DOHH2 (cell line): ENCODE measurements around the gene CCDC9.

ENCODE experiments used
- H3F3A ChIP-seq: fragments of 200-600 bp; sonication (generic), shearing (Covaris generic); 2 replicates; pipeline ENCODE4 v1.6.0; 2016; ENCODE audit warnings: antibody characterized with exemption, mild to moderate bottlenecking; ENCODE audit not compliant: control insufficient read depth, insufficient read depth
- H3K27ac ChIP-seq: fragments of 200-600 bp; sonication (generic); 2 replicates; pipeline ENCODE4 v1.5.1; 2014; ENCODE audit warnings: low read depth, mild to moderate bottlenecking, low read length, moderate library complexity
- H3K27me3 ChIP-seq: fragments of 200-600 bp; sonication (generic); 2 replicates; pipeline ENCODE4 v1.6.1; 2014; ENCODE audit warnings: mild to moderate bottlenecking, low read length, mixed read lengths; ENCODE audit not compliant: control insufficient read depth
- H3K36me3 ChIP-seq: fragments of 200-600 bp; sonication (generic); 2 replicates; pipeline ENCODE4 v1.6.1; 2014; ENCODE audit warnings: mild to moderate bottlenecking, low read length, moderate library complexity, mixed read lengths; ENCODE audit not compliant: control insufficient read depth
- H3K4me1 ChIP-seq: fragments of 200-600 bp; sonication (generic); 2 replicates; pipeline ENCODE4 v1.6.1; 2014; ENCODE audit warnings: mild to moderate bottlenecking, low read length, mixed read lengths; ENCODE audit not compliant: control insufficient read depth
- H3K4me2 ChIP-seq: fragments of 200-600 bp; sonication (generic); 2 replicates; pipeline ENCODE4 v1.6.0; 2014; ENCODE audit warnings: mild to moderate bottlenecking, low read length, moderate library complexity
- H3K4me3 ChIP-seq: fragments of 200-600 bp; sonication (generic); 2 replicates; pipeline ENCODE4 v1.5.1; 2014; ENCODE audit warnings: mild to moderate bottlenecking, low read length, mixed read lengths
- H3K79me2 ChIP-seq: fragments of 200-600 bp; sonication (generic); 2 replicates; pipeline ENCODE4 v1.6.1; 2014; ENCODE audit warnings: mild to moderate bottlenecking, low read length, mixed read lengths; ENCODE audit not compliant: control insufficient read depth
- H3K9me2 ChIP-seq: fragments of 200-600 bp; sonication (generic); replicated peaks from 2 replicates; pipeline ENCODE4 v1.6.1; 2014; ENCODE audit warnings: mild to moderate bottlenecking, low read length, mixed read lengths; ENCODE audit not compliant: control insufficient read depth
- H3K9me3 ChIP-seq: fragments of 200-600 bp; sonication (generic); 2 replicates; pipeline ENCODE4 v1.6.1; 2014; ENCODE audit warnings: antibody characterized with exemption, low read length, mixed read lengths; ENCODE audit not compliant: control insufficient read depth, insufficient read depth
- H4K20me1 ChIP-seq: fragments of 200-600 bp; sonication (generic); 2 replicates; pipeline ENCODE4 v1.6.0; 2014; ENCODE audit warnings: low read depth, mild to moderate bottlenecking, antibody characterized with exemption, low read length, moderate library complexity; ENCODE audit not compliant: control insufficient read depth, insufficient read depth
- EZH2phosphoT487 ChIP-seq: fragments of 200-600 bp; sonication (generic); IDR thresholded peaks from 2 replicates; pipeline ENCODE4 v1.6.1; 2017; ENCODE audit warnings: borderline replicate concordance, mild to moderate bottlenecking, antibody characterized with exemption, low read length, moderate library complexity, mixed read lengths
- TF ChIP-seq, protein P1 (sequence below): fragments of 200-600 bp; sonication (generic); IDR thresholded peaks from one replicate; pipeline ENCODE4 v1.5.1; 2014; ENCODE audit warnings: antibody characterized with exemption, mild to moderate bottlenecking, low read depth, low read length; ENCODE audit not compliant: poor library complexity, severe bottlenecking

The CCDC9 gene

DNA sequence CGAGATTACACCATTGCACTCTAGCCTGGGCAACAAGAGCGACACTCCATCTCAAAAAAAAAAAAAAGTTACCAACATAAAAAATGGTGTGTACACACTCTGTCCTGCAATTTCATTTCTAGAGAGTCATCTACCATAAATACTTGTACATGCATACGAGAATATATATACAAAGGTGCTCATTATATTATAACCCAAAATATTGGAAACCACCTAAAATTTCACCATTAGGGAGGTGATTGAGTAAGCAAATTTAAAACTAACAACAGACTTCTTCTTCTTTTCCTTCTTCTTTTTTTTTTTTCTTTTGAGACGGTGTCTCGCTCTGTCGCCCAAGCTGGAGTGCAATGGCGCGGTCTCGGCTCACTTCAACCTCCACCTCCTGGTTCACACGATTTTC lies 45.9 kb downstream of the CCDC9 start:
- Histone ChIP-seq H3K27me3 (0 out of 2 replicates have a peak, but pooled peaks cover 3% of the 10 kb centered on the region), H3K4me2 (peak overlapping the region; percentile 24), H3K9me3 (no peaks in the 10 kb centered on the region), H3K36me3 (no peaks in the 10 kb centered on the region), H4K20me1 (no peaks in the 10 kb centered on the region), H3F3A (peaks cover 6% of the 10 kb centered on the region; the same call in 1 of the 2 replicates), H3K9me2 (no peaks in the 10 kb centered on the region), H3K4me1 (peaks cover 58% of the 10 kb centered on the region), H3K79me2 (no peaks in the 10 kb centered on the region), H3K4me3 (peak overlapping the region; percentile 0; the same call in 1 of the 2 replicates), H3K27ac (no peak overlapping the region)
- TF ChIP-seq, protein P1, sequence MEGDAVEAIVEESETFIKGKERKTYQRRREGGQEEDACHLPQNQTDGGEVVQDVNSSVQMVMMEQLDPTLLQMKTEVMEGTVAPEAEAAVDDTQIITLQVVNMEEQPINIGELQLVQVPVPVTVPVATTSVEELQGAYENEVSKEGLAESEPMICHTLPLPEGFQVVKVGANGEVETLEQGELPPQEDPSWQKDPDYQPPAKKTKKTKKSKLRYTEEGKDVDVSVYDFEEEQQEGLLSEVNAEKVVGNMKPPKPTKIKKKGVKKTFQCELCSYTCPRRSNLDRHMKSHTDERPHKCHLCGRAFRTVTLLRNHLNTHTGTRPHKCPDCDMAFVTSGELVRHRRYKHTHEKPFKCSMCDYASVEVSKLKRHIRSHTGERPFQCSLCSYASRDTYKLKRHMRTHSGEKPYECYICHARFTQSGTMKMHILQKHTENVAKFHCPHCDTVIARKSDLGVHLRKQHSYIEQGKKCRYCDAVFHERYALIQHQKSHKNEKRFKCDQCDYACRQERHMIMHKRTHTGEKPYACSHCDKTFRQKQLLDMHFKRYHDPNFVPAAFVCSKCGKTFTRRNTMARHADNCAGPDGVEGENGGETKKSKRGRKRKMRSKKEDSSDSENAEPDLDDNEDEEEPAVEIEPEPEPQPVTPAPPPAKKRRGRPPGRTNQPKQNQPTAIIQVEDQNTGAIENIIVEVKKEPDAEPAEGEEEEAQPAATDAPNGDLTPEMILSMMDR = no peak
- TF ChIP-seq EZH2phosphoT487 = no peak

DNA sequence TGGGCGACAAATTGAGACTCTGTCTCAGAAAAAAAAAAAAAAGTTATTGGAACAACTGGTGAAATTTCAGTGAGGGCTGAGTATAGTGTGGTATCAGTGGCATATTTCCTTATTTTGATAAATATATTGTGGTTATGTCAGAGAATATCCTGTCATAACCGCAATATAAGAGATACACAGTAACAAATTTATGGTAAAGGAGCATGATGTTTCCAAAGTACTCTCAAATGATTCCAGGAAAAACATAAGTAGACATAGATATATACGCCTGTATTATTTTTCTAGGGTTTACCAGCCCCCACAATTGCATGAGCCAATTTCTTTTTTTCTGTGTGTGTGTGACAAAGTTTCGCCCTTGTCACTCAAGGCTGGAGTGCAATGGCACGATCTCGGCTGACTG lies 47.6 kb downstream of the CCDC9 start:
- H3K9me3 ChIP-seq = no peaks in the 10 kb centered on the region
- no peak for TF ChIP-seq EZH2phosphoT487
- TF ChIP-seq, protein P1 = no peak
- no peaks in the 10 kb centered on the region for H4K20me1 ChIP-seq
- H3K9me2 ChIP-seq = no peaks in the 10 kb centered on the region
- no peak overlapping the region for H3K4me3 ChIP-seq
- H3F3A ChIP-seq = peaks cover 2% of the 10 kb centered on the region; the same call in 1 of the 2 replicates
- H3K79me2 ChIP-seq = no peaks in the 10 kb centered on the region
- no peak overlapping the region for H3K4me2 ChIP-seq
- H3K27me3 ChIP-seq = peaks cover 4% of the 10 kb centered on the region; the same call in 1 of the 2 replicates
- no peak overlapping the region for H3K27ac ChIP-seq
- H3K4me1 ChIP-seq = peaks cover 46% of the 10 kb centered on the region
- H3K36me3 ChIP-seq = no peaks in the 10 kb centered on the region

DNA sequence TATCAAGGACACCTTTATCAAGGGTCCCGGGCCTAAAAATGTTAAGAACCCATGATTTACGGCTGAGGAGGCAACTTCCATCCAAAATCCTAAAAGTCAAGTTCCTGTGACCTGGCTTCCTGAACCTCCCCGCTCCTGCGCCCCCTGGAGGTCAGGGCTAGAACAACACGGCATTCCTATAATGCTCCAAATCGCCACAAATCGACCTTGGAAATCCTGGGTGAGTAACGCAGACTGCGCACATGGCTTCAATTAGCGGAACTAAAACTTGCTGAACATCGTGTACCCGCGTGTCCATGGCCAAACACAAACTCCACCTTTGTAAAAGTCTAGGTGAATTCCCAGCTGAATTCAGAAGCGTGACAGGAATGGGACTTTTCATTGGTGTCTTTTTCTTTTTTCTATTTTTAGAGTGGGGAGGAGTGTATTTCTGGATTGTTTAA lies 49.0 kb downstream of the CCDC9 start:
- H3K27me3 ChIP-seq = peaks cover 15% of the 10 kb centered on the region; the same call in 1 of the 2 replicates
- H3K4me2 ChIP-seq = peak overlapping the region; percentile 51
- no peaks in the 10 kb centered on the region for H3K79me2 ChIP-seq
- H3F3A ChIP-seq = peaks cover 2% of the 10 kb centered on the region; the same call in 1 of the 2 replicates
- H3K36me3 ChIP-seq = no peaks in the 10 kb centered on the region
- TF ChIP-seq, protein P1 = peak; percentile 98
- TF ChIP-seq EZH2phosphoT487 = no peak
- peak overlapping the region; percentile 6; the same call in 1 of the 2 replicates for H3K4me3 ChIP-seq
- no peaks in the 10 kb centered on the region for H3K9me3 ChIP-seq
- H4K20me1 ChIP-seq = no peaks in the 10 kb centered on the region
- H3K4me1 ChIP-seq = peaks cover 42% of the 10 kb centered on the region
- H3K9me2 ChIP-seq = no peaks in the 10 kb centered on the region
- no peak overlapping the region for H3K27ac ChIP-seq
